Suppressor macrophage (primary cell): ENCODE data around the gene RCE1.
"Not testable (repeated sequence)": the region's sequence is repeated elsewhere in the genome, so short reads cannot be mapped to it uniquely, and the experiment has no call there.

Source experiments
- DNase-seq, 4 experiments: peaks; one replicate each; pipeline ENCODE4 v3.0.0-alpha.2; 2020 to 2022
- total RNA-seq, 17 experiments: gene quantifications; one replicate each; lab custom pipeline; 2026; ENCODE audit warnings: mixed read lengths in 6 of 17, inconsistent platforms in 3 of 17; lab: John Stamatoyannopoulos, UW

Gene RCE1
- 7.3 to 16.9 (median 10.1) reads per million in 17 experiments for total RNA-seq

- peak; percentile 95 to 97 (median 97) for DNase-seq
Observed at GRCh38 chr11:66842896-66843775, at the start of gene RCE1. Gene RCE1, plus strand, starts transcription at chr11:66843441. Its CDS starts 15 bp downstream, at chr11:66843456.

GRCh38 chr11:66799815-66800214 lies 43.4 kb upstream of the RCE1 start:
- not testable (repeated sequence) for DNase-seq

- DNase-seq, result no peak
Observed at GRCh38 chr11:66800720-66801428, 42.4 kb upstream of the RCE1 start.

- no peak for DNase-seq
Observed at GRCh38 chr11:66809592-66809991, 33.6 kb upstream of the RCE1 start.

- no peak for DNase-seq
Observed at GRCh38 chr11:66810576-66811185, 32.6 kb upstream of the RCE1 start.

- DNase-seq, result no peak
Observed at GRCh38 chr11:66814678-66815077, 28.6 kb upstream of the RCE1 start.

GRCh38 chr11:66815646-66816045 lies 27.6 kb upstream of the RCE1 start:
- no peak for DNase-seq

- DNase-seq, result no peak
Observed at GRCh38 chr11:66818231-66818955, 24.8 kb upstream of the RCE1 start.

- no peak for DNase-seq
Observed at GRCh38 chr11:66820381-66820780, 22.9 kb upstream of the RCE1 start.

GRCh38 chr11:66820901-66821300 lies 22.3 kb upstream of the RCE1 start:
- DNase-seq, result no peak

GRCh38 chr11:66823700-66824099 lies 19.5 kb upstream of the RCE1 start:
- DNase-seq, result no peak

GRCh38 chr11:66824573-66824972 lies 18.7 kb upstream of the RCE1 start:
- DNase-seq, result not testable (repeated sequence)

GRCh38 chr11:66834539-66834845 lies 8.7 kb upstream of the RCE1 start:
- DNase-seq, result no peak

- no peak for DNase-seq
Observed at GRCh38 chr11:66834943-66835342, 8.3 kb upstream of the RCE1 start.

GRCh38 chr11:66835768-66836405 lies 7.4 kb upstream of the RCE1 start:
- no peak for DNase-seq

- no peak for DNase-seq
Observed at GRCh38 chr11:66840317-66841091, 2.7 kb upstream of the RCE1 start.

- no peak for DNase-seq
Observed at GRCh38 chr11:66841861-66842260, 1.4 kb upstream of the RCE1 start.

GRCh38 chr11:66842501-66842895 lies 743 bp upstream of the RCE1 start:
- no peak for DNase-seq

GRCh38 chr11:66843776-66844495 lies 695 bp downstream of the RCE1 start:
- no peak for DNase-seq

- DNase-seq, result no peak
Observed at GRCh38 chr11:66844496-66845142, 1.4 kb downstream of the RCE1 start.
